Hematopoietic multipotent progenitor cell (in vitro differentiated cells): Measurements from ENCODE around the gene CCDC82. TPM values are rescaled to one million over a fixed set of nuclear protein-coding genes. Genes with fewer than 3 reads are reported as not detected.

ENCODE experiments used
- DNase-seq, 3 donors: peaks; one replicate each; pipeline ENCODE4 v3.0.0-alpha.2; 2011 to 2015; ENCODE audit warnings: low read depth in 2 of 3, low spot score in 2 of 3
- total RNA-seq: library from RNA; depleted of rRNA; stranded (reverse); fragments of >200 nt; gene quantifications from one replicate; pipeline ENCODE4 v1.2.3, GENCODE V29; 2012

The CCDC82 gene
- total RNA-seq, 1 donor: 6.5 TPM

DNA sequence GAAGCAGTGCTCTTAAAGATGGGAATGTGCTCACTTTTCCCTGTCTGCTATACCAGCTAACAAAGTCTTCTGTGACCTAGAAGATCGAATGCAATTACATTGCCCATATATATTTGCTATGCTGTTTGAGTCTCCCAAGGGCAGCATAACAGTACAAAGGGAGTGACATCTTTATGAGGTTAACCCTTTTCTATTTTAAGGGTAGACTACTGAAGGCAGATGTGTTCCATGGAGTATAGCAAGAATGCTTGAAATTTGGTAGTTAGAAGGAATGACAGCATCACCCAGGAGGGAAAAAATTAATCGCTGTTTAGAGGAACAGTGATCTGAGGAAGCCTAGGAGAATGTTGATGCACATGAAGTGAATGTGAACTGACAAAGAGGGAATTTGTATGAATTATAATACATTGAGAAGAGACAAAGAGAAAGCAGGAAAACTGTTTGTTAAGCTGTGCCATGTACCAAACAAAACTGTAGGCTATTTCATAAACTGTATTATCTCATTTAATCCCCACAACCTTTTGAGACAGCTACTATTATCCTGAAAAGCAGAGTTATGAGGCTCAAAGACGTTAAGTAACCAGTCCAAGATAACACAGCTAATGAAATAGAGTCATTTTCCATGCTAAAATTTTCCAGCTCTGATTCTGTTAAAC, 59.7 kb downstream of the CCDC82 start:
- no peak for DNase-seq

DNA sequence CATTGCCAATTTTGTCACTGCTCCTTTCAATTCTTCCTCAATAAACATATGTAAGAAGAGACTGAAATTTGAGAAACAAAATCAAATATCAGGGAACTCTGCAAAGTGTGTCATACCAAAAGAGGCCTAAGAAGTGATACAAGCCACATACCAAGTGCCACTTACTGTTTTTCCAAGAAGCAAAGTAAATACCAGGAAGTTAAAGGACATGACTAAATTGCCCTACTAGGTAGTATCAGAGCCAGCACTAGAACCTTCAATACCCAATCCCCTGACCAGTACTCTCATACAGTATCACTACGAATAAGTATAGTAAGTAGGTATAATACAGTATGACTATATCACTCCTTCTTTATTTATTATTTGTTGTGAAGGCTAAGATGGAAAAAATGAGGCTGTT, 60.3 kb downstream of the CCDC82 start:
- DNase-seq: no peak

DNA sequence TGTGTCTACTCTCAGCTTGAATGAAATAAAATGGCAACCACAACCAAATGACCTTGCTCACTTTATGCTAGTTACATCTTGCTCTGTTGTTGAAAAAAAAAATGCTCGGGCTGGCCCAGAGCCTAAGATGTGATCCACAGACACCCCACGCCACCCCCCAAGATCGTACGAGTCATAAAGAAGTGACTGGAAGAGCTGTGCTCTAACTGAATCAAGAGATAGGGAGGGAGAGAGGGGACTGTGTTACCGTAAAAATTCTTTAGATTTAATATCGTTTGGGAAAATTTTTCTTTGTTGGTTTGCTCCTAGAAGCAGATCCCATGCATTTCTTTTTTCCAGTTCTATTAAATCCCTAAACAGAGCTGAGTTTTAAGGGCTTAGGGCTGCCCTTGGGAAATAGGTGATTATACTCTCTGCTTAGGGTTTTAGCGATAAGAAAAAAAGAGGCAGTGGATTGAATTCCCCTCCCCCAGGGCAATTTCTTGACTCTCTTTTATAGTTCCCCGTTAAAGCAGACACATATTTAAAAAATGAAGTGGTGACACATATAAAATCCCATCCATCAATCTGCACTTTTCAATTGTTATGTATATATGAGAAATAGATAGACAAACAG, 61.2 kb downstream of the CCDC82 start:
- DNase-seq: no peak

DNA sequence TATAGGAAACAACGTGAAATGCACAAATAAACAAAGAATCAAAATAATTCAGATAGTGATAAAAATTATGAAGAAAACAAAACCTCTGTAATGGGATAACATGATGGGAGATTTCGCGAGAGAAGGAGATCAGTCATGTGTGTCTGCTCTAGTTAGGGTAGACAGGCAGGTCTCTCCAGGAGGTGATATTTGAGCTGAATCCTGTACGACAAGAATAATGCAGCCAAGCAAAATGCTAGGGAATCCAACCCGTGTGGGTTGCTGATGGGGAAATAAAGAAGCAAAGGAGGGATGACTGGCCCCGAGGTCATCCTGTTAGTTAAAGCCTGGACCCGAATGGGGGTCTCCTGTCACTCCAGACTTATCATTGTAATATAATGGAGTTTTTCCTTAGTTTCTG, 62.8 kb downstream of the CCDC82 start:
- no peak for DNase-seq

DNA sequence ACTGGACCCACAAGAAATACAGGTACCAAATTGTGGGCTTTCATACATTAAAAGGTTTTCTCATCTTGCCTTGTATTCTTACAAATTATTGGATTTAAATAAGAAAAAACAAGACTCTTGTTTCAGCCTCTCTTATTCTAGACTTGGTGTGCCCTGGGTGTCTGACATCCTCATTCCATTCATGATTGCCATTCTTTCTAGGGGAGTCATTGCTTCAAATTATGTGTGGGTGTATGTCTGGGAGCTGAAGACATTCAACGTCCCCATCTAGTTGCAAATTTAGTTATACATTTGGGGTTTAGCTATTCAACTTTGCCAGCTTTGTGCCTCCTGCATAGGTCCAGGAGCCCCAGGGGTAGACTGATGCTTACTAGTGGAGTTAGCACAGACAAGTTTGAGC, 64.8 kb downstream of the CCDC82 start:
- DNase-seq: no peak

DNA sequence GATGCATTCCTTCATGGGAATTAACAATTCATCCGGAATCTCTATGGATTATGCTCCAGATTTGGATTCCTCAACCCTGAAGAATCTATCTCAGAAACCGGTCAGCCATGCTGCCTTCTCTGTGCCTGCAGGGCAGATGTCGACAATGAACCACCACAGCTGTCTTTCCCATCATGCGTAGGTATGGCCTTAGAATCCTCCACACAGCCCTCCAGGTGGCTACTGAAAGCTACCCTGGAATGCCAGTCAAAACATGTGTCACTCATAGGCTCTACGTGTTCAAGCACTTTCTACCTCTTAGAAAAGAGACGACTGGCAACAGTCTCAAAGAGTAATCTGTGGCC, 66.1 kb downstream of the CCDC82 start:
- no peak for DNase-seq

DNA sequence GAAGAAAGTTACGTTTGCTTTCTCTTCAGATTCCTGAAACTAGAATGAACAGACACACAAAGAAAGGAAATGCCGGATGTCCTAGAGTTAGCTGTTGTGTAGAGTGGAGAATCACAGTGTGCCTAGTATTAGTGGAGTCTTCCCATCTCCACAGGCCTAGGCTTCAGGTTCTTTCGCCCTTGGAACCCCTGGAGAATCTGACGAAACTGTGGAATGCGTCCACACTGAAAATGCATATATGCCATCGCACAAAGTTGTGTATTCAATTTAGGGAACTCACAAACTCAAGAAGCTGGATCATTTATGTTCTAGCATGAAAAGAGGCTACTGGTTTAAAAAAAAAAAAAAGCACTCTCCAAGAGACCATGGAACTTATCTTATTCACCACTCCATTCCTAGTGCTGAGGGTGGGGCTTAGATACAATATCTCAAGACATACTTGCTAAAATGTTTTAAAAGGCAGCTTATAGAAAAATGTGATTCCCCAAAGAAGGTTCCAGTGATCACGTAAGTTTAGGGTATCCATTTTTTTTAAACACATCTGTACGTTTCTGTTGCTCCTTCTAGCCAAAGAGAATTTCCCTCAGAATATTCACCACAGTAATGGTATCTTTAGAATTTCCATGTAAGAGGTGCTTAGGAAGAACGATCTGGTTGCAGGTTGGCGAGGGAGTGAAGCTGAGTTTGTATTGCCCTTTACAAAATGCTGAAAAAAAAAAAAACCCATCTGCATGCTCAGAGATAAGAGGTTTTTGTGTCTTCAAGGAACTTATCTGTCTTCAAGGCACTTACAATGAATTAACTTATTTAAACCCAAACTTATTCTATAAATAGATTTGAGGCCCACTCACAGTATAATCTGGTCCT, 66.7 kb downstream of the CCDC82 start:
- no peak for DNase-seq

DNA sequence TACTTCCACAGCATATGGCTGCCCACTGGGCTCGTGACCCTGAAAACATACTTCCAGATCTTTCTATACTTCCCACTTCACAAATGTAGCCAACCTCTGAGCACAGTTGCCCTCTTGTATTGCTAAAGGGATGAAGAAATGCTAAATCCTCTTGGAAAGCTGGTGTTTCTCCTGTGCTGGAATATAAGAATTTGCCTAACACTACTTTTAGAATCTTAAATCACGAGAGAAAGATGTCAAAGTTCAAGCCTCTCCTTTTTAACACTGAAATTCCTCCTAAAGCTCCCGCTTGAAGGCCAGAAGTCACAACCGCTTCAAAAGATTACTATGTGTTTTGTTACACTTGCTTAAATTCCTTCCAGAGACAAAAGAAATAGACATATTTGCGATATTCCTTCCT, 68.6 kb downstream of the CCDC82 start:
- no peak for DNase-seq

DNA sequence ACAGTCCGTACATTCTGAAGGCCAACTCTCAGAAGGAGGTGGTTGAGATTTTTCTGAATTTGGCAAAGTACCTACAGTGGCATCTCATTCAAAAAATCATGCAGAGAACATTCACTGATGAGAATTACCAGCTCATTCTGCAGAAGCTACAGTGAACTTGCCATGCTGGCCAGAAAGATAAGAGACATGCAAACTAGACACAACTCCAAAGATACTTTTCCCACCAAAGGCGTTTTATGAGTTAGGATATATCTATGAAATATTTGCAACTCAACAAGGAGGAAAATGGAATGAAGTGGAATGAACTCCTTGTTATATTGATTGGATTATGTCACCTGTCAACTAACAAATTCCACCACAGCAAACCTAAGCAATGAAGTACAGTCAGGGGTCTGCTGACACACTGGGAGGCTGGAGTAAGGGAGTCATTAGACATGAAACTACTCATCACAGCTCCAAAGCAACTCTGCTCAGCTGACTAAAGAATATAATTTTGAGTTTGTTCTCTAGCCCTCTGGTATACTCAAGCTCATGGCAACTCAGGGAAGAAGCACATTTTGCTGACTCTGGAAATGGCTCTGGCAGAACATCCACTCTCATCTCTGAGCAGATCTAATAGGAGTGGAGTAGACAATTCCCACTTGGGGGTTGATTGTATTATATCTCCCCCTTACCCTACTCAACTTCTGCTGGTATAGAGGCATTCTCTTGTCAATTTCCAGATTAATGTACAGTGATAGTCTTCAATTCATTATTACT, 69.6 kb downstream of the CCDC82 start:
- no peak for DNase-seq

DNA sequence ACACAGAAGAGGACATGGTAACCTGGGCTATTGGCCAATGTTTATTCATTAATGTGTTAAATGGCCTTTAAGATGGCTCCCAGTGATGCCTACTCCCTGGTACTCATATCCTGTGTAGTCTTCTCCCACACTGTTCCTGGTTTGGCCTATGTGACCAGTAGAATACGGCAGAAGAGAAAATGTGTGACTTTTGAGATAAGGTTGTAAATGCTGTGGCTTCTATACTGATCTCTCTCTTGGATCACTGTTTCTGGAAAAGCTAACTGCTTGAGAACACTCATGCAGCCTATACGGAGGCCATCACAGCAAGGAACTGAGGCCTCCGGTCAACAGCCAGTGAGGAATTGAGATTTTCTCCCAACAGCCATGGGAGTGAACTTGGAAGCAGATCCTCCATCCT, 70.9 kb downstream of the CCDC82 start:
- no peak for DNase-seq

DNA sequence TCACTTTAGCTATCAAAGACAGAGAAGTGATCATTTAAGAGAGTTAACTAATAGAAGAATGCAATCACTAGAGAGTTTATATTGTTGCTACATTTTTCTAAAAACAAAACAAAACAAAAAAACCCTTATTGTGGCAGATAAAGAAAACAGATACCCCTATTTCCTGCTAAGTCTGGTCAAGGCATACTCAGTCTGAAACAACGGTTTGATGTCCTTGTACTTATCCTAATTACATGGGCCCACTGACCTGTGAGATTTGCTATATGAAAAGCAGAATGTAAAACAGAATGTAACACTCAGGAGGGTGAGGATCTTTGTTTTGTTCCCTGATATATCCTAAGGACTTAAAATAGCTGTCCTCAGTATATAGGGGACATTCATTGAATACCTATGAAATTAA, 71.3 kb downstream of the CCDC82 start:
- DNase-seq: no peak

DNA sequence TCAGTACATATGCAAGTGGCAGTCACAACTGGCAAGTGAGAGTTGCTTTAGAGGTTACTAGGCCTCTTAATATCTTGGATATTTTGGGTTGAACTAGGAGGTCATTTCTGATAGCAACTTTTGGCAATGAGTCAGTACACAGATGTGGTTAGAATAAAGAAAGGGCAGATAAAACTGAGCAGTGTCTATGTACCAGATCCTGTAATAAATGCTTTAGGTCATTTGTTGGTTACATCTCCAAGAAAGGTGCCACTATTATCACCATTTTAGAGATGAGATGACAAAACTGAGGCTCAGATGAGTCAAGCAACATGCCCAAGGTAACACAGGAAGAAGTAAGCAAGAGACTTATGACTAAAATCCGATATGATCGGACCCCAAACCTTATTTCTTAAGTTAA, 71.7 kb downstream of the CCDC82 start:
- no peak for DNase-seq

DNA sequence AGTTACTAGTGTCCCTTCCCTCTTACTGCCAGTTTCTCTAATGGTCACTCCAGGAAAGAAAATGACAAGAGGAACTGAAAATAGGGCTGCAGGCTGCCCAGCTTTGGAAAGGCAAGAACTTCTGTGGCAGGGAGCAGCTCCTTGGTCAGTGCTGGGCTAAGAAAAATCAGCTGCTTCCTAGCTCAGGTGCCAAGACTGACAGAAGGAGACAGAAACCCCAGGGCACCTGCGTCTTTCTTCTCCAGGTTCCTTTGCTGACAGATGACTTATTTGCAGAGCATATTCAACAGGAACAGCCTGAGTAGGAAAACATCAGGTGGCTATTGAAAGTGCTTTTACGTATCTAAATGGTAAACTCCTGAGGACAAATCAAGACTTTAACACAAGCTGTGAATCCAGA, 72.1 kb downstream of the CCDC82 start:
- no peak for DNase-seq

DNA sequence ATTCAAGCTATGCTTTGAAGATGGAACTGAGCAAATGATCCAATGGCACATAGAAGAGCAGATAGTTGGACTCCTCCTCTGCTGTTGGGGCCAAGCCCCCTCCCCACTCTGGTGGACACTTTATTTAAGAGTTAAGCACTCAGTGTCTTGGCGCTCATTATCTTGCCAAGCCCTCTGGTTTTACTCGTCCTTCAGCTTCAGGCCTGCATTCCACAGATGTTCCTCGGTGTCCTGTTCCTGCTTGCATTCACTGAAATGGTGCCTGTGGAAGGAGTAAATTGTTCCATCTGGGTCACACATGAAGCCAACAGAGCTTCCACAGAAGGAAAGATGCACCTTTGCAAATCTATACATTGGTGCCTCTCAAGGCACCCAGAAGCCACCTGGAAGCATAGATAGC, 72.8 kb downstream of the CCDC82 start:
- DNase-seq: no peak

DNA sequence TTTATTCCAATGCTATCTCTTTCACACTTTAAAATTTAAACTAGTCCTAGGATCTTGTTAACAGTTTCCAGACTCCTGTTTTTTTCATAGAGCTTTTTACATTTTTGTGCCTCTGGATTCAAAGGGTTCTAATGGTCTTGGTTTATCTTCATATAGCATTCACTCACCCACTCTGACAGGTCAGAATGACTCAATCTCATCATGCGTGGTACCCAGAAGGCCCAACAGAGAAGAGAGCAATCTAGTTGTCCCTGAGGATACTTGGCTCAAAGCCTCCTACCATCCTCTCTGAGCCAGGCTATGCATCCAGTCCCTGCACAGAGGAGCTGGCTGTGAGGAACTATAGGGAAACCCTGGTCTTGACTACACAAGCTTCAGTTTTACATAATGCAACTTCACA, 74.2 kb downstream of the CCDC82 start:
- no peak for DNase-seq

DNA sequence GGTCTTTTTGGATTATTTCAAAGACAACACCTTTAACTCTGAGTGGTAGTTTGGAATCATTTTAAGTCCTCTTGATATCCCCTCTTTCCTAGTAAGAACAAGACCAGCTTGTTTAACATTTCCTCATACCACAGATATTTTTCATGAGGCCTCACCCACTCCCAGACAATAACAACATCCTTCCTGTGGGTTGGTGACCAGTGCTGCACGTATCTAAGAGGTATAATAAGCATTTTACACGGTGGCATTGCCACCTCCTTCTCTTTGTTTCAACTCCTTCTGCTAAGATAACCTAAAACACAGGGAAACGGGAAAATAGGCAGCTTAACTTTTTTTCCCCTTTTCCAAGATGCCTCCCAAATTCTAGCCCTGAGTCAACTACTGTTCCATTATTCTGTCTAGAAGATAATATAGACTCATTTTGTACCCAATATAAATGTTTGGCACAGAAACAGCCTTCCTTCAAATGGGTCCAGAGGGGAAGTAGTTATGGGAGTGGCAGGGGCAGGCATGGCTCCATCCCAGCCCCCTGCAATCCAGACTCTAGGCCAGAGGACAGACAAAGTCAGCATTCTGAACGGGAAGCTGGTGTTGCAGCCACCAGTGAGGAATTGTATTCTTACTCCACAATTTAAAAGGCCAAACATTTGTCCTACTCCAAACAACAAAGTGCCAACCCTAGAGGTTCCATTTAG, 75.2 kb downstream of the CCDC82 start:
- DNase-seq: no peak

DNA sequence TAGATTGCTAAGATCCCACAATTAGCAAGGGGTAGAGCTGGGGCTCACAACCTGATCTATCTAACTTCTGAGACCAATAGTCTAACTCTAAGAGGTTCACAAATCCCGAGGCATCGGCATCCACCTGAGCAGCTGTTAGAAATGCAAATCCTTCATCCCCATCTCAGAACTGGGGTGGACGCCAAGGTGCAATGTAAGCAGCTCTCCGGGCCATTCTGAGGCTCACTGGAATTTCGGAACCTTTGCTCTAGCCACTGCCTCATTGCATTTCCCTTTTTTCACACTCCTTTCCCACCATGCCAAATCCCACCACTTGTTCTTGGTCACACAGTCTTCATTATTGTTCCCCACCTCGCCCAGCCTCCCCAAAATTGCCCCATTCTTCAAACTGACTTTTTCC, 76.5 kb downstream of the CCDC82 start:
- no peak for DNase-seq

DNA sequence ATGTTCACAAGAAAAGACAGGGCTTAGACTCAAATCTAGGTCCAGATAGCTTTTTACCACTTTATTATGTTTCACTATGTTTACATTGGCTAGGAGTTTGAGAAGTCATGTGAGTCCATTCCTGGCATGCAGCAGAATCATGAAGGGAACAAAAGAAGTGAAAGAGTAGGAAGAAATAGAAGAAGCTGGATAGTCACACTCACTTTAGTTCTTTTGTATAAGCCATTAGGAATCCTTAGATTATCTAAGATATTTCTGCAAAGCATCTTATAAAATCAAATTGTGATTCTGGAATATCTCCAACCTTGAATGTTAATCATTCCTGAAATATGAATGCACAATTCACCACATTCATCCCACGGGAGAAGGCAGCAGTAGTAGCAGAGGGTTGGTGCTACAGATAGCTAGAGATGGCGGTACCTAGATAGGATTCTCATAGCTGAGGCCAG, 78.6 kb downstream of the CCDC82 start:
- no peak for DNase-seq

DNA sequence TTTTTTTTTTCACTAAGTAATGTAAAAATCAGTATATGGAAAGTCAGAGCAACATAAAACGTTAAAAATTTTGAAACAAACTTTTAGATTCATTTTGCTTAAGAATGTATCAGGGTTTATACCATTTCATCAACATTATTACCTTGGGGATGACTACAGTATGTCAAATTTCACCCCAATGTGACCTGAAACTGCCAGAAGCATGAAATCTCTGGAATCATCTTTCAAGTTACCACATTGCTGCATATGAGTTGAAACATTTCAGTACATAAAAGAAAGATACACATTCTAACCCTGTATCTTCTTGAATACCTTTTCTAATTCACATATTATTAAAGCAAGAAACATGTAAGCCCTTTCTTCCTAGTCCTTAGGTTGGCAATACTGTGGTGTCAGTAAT, 79.5 kb downstream of the CCDC82 start:
- no peak for DNase-seq

DNA sequence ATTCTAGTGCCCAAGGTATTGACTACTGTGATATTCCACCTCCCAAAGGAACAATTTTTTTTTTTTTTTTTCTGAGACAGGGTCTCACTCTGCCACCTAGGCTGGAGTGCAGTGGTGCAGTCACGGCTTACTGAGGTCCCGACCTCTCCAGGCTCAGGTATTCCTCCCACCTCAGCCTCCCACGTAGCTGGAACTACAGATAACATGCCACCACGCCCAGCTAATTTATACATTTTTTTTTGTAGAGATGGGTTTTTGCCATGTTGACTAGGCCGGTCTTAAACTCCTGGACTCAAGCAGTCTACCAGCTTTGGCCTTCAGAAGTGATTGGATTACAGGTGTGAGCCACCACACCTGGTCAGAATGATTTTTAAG, 80.1 kb downstream of the CCDC82 start:
- DNase-seq: no peak
